Measurements from ENCODE around the gene HNRNPUL1. TPM values are rescaled to one million over a fixed set of nuclear protein-coding genes. Genes with fewer than 3 reads are reported as not detected.
"Not testable (repeated sequence)": the region's sequence is repeated elsewhere in the genome, so short reads cannot be mapped to it uniquely, and the experiment has no call there.

HNRNPUL1 gene
- total RNA-seq, 1 donor from 2014 or later: 62.4 TPM

DNA sequence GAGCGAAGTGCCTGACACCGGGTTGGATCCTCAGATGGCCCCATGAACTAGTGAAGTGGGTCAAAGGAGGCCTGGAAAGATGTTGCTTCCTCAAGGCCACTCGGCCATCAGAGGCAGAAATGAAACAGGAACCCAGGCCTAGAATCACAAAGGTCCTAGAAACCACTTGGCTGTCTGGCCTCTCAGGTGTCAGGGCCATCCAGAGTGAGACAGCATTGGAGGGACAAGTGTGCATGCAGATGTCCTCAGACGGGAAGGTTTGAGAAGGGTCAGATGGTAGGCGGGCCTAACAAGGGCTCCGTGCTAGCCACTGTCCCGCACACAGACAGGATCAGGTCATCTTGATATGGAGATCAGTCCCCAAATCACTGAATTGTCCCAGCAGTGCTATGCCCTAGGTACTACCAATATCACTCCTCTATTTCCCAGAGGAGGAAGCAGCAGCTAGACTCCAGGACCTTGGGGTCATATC lies 60.1 kb downstream of the HNRNPUL1 start:
- DNase-seq (ENCODE audit: low spot score) (no peak), ATAC-seq (no peak)

DNA sequence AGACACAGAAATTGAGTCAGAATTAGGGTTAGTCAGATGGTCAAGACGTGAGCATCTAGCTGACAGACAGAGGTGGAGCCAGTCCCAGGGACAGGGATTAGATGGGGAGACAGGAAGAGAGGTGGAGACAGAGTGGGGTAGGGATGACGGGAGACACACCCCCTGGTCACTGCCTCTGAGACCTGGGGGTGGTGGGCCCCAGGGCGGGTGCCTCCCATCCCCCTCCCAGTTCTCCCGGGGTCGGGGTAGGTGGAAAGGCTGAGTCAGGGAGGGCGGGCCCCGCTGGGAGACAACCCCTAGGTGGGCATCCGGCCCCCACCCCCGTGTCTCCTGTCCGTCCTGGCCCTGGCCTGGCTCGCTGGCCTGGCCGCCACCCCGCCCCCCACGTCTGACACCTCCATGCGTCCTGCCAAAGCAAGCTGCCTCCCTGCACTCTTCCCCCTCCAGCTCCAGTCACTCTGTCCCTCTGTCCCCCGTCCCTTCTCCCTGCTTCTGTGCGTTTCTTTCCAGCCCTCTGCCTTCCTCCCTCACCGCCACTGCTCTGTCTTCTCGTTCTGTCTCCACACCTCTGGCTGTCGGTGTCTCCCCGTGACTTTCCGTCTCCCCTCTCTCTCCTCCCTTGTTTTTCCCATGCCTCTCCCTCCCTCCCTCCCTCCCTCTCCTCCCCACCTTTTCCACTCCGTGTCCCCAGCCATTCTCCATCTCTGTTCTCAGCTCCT lies 60.9 kb downstream of the HNRNPUL1 start:
- DNase-seq (ENCODE audit: low spot score): no peak
- peak; percentile 39 for ATAC-seq

DNA sequence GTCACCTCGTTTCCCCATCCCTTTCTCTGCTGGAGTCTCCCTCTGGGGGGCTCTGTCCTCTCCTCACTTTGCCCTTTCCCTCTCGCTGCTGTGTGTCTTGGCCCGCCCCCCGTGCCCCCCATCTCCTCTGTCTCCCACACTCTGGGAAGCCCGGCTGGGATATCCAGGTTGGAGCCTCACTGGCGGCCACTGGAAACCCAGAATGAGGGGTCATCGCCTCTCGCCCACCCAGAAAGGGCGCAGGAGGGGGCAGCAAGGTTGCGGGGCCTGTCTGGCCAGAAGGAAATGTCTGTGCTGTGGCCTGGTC lies 61.4 kb downstream of the HNRNPUL1 start:
- DNase-seq (ENCODE audit: low spot score) (no peak), ATAC-seq (no peak)

DNA sequence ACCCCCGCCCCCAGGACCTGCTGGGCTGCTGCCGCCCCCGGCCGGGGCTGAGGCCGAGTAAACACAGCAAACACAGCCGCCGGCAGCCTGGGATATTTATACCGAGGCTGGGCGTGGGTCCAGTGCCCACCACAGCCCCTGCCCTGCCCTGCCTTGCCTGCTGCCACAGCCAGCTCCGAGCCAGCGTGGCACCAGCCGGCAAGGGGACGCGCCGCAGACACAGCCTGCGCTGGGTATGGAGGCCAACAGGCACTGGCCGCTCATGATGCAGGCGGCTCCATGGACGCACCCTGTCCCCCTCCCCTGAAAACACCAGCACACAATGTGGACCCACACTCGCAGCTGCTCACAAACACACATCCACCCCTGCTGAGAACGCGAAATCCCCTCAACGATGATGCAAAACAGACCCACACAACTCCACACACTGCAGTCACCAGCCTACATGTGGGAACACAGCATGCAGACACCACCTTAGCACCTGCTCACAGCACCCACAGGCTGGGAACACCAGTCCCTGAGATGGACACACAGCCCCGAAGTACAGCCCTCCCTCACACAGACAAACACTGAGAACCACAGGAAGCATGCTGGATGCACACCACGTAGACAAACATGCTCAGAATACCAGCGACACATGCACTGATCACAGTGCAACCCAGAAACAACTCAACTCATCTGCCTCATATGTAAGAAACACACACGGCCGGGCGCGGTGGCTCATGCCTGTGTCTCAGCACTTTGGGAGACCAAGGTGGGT lies 62.0 kb downstream of the HNRNPUL1 start:
- DNase-seq (ENCODE audit: low spot score) (no peak), ATAC-seq (no peak)

DNA sequence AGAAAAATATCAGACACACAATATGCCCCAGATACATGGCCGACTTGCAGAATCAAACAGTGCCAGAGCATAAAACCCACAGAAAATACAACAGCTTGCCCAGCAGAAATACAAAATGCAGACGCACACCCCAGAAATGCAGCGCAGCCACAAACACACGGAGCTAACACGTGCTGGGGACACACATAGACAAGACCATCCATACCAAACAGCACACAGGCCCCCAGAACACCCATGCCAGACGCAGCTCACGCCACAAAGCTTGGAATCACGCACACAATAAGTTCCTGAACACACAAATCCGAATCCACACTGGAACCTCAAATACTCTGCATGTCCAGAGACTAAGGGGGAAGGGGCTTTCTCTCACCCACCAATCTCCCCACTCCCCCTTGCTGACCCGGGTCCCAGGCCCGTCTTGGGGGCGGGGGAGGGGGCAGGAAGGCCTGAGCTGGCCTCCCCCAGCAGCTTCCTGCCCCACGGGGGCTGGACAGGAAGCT lies 63.0 kb downstream of the HNRNPUL1 start:
- ATAC-seq (no peak), DNase-seq (ENCODE audit: low spot score) (no peak)

DNA sequence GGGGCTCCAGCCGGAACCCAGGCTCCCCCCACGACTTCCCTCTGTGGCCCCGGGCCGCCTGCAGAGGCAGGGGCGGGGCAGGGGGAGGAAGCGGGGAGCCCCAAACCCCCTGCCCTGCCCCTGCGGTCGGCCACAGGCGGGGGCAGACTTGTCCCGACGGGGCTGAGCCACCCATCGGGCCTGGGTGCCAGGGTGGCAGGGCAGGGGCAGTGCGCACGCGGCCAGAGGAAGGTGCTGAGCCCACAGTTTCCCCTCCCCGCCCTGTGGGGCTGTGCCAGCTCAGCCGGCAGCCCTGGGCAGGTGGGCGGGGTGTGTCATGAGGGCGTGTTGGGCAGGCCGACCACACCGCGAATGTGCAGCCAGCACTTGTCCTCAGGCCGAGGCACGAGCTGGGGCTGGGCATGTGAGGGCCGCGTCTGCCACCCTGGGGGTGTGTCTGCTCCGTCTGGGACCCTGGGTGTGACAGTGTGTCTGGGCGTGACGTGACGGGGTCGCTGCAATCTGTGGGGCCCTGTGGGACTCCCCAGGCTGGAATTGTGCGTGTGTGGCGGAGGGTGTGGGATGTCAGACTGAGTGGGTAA lies 63.5 kb downstream of the HNRNPUL1 start:
- ATAC-seq (peak; percentile 50), DNase-seq (ENCODE audit: low spot score) (no peak)

DNA sequence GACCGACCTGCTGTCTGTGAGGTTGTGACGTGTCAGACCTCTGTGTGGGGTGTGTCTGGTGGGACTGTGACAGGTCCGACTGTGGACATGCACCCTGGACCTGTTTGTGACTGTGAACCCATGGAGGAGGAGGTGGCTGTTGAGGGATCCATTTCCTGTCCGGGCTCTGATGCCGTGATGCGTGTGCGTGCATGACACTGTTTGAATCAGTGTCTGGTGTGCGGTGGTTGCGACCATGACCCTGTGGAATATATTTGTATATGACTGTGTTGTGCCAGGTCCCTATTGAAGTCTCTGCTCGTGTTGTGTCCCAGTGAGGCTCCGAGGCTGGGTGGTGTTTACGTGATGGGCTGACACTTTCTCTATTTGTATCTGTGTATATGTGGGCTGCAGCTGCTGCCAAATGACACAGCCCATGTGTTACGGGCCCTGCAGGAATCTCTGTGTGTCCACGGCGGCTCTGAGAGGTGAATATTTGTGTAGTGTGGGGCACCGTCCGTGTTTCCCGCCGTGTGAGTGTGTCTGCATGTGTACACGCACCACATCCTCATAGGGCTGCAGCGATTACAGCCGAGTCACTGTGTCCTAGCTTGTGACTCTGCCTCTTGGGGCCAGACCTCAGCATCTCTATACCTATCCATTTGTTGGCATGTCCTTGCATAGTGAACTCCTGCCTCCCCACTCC lies 64.1 kb downstream of the HNRNPUL1 start:
- ATAC-seq: no peak
- no peak for DNase-seq (ENCODE audit: low spot score)

DNA sequence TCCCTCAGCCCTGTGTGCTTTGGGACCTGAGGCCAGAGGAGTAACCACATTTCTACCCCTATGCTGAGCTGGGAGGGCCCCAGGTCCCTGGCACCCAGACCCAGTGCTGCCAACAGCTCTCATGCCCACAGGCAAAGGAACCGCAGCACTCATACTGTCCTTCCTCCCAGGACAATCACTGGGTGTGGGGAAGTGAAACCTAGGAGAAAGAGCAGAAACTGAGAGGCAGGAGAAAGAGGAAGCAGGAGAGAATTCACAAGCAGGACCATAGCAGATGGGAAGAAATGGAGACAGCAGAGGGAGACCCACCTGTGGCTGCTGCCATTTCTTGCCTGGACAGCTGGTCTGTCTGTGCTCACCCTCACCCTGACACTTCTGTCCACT lies 64.7 kb downstream of the HNRNPUL1 start:
- DNase-seq (ENCODE audit: low spot score): no peak
- ATAC-seq: peak; percentile 5

DNA sequence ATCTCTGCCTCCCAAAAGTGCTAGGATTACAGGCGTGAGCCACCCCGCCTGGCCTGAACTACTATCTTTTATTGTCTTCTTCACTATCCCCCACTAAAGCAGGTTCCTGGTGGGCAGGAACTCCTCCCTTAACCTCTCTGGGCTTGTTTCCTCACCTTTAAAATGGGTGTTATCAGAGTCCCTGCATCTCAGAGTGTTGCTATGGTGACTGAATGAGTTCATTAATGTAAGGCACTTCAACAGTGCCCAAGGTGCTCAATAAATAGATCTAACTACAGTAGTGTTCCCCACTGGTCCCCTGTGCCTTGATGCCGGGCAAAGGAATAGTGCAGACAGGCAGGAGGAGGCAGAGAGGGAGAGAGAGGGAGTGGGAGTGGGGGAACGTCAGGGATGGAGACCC lies 66.3 kb downstream of the HNRNPUL1 start:
- DNase-seq (ENCODE audit: low spot score) (no peak), ATAC-seq (no peak)

DNA sequence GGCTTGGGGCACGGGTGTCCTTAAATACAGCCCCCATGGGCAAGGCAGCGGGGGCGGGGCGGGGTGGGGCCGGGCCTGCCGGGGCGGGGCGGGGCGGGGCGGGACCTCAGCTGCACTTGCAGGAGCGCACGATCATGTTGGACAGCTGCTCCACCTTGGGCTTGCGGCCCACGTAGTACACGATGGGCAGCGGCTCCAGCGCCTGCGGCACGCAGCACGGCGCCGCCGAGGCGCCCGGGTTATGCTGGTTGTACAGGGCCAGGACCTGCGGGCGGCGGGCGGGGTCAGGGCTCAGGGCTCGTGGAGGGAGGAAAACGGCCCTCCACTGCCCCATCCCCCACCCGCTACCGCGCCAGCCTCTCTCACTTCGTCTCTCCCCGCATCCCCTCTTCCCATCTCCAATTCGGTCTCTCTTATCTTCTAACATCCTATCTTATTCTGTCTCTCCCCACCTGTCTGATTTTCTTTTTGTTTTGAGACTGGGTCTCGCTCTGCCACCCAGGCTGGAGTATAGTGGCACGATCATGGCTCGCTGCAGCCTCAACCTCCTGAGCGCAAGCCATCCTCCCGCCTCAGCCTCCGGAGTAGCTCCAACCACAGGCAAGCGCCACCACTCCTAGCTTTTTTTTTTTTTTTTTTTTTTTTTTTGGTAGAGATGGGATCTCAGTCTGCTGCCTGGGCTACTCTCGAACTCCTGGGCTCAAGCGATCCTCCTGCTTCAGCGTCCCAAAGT lies 66.9 kb downstream of the HNRNPUL1 start:
- no peak for DNase-seq (ENCODE audit: low spot score)

DNA sequence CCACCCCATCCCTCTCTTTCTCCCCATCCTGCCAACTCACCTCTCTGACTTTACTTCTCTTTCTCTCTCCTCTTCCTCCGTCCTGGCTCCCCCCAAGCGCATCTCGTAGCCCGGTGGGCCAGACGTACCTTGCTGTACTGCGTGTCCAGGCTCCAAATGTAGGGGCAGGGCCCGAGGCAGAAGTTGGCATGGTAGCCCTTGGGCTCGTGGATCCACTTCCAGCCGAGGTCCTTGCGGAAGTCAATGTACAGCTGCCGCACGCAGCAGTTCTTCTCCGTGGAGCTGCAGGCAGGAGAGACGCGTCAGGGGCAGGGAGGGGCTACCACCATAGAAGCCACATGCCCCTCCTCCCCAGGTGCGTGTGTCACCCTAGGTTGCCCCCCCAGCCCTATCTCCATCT lies 67.8 kb downstream of the HNRNPUL1 start:
- DNase-seq (ENCODE audit: low spot score): no peak
- ATAC-seq: no peak

More for the DNA sequence above, 66.9 kb downstream of the HNRNPUL1 start:
- no peak for ATAC-seq

DNA sequence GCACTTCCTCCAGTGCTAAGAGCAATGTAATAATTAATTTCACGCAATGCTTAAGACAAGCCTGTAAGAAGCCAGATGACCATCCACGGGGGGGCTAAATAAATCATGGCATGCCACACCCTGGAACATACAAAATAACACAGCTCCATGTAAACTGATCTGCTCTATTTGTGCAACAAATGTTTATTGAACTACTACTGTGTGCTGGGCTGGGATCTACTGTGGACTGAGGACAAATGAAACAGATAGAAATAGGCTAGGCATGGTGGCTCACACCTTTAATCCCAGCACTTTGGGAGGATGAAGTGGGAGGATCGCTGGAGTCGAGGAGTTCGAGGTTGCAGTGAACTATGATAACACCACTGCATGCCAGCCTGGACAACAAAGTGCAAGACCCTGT lies 68.3 kb downstream of the HNRNPUL1 start:
- DNase-seq (ENCODE audit: low spot score) (no peak), ATAC-seq (no peak)

DNA sequence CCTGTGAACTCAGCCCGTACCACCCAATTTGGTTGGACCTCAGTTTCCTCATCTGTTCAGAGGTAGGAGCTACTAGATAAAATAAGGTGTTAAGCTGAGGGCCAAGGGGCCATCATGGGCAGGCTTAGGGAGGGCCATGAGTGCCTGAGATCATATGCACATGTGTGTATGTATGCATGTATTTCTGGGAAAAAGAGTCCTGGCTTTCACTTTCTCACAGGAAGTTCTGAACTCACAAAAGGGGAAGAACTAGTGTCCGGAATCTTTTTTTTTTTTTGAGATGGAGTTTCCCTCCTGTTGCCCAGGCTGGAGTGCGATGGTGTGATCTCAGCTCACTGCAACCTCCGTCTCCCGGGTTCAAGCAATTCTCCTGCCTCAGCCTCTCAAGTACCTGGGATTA lies 70.6 kb downstream of the HNRNPUL1 start:
- ATAC-seq: no peak

DNA sequence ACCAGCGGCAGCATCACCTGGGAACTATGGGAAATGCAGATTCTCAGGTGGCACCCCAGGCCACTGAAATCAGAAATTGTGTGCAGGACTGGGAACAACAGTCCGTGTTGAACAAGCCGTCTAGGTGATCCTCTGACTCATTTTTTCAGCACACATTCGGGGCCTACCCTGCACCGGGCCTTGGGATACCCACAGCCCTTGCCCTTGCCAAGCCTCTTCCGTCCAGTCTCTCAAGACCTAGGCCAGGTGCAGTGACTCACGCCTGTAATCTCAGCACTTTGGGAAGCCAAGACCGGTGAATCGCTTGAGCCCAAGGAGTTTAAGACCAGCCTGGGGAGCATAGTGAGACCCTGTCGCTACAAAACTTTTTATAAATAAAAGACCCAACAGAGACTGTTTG lies 71.3 kb downstream of the HNRNPUL1 start:
- no peak for DNase-seq (ENCODE audit: low spot score)
- no peak for ATAC-seq

More for the DNA sequence above, 70.6 kb downstream of the HNRNPUL1 start:
- no peak for DNase-seq (ENCODE audit: low spot score)

DNA sequence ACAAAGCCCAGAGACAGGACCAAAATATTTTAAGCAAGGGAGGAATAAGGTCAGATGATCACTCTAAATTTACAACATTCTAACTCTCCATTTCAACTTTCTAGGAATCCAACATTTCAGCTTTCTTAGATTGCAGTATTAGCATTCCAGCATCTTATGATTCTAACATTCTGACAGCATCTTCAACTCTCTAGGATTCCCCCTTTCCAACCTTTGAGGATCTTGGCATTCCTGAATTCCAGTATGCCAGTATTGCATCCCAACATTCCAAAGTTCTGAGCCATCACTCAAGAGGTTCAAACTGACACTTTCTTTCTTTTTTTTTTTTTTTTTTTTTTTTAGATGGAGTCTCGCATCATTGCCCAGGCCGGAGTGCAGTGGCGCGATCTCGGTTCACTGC lies 75.8 kb downstream of the HNRNPUL1 start:
- ATAC-seq: no peak
- no peak for DNase-seq (ENCODE audit: low spot score)

DNA sequence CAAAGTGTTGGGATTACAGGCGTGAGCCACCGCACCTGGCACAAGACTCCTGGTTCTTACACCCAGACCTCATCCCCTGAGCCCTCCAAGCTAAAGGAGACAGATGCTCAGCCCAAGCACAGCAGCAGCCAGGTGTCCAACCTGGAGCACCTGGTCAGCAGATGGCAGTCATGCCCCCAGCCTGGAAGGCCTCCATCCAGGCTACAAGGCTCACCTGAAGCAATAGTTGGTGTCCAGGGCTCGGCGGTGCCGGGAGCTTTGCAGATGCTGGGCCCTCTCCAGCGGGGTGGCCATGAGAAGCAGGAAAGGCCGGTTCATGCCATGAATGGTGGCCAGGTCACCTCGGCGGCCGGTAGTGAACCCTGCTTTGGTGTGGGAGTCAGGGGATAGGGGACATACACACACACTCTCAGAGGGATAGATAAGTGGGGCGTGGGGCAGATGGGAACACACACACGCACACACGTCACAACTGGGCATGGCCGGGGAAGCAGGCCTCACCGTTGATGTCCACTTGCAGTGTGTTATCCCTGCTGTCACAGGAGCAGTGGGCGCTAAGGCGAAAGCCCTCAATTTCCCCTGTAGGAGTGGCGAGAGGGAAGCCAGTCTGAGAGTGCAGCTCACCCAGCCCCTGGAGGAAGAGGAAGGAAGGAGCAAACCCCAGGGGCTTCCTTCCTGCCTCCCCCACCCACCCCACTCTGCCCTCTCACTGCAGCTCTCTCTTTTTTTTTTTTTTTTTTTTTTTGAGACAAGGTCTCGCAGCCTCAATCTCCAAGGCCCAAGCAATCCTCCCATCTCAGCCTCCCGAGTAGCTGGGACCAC lies 77.7 kb downstream of the HNRNPUL1 start:
- peak; percentile 47 for DNase-seq (ENCODE audit: low spot score)
- ATAC-seq: peak; percentile 56

DNA sequence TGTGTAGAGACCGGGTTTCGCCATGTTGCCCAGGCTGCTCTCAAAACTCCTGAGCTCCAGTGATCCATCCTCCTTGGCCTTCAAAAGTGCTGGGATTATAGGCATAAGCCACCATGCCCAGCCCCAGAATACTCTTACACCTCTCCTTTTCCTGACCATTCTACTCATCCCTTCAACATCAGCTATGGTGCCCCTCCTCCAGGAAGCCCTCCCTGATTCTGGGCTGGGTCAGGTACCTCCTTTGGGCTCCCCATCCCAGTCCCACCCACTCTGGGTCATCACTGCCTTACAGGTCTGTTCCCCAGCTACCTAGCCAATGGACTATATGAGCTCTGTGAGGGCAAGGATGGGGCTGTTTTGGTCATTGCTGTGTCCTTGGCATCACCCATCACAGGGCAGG lies 80.0 kb downstream of the HNRNPUL1 start:
- no peak for ATAC-seq
- no peak for DNase-seq (ENCODE audit: low spot score)

DNA sequence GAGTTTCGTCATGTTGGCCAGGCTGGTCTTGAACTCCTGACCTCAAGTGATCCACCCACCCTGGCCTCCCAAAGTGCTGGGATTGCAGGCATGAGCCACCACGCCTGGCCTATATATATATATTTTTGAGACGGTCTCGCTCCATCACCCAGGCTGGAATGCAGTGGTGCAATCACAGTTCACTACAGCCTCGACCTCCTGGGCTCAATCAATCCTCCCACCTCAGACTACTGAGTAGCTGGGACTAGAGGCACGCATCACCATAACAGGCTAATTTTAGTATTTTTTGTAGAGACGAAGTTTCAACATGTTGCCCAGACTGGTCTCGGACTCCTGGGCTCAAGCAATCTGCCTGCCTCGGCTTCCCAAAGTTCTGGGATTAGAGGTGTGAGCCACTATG lies 82.7 kb downstream of the HNRNPUL1 start:
- not testable (repeated sequence) for DNase-seq (ENCODE audit: low spot score); ATAC-seq

DNA sequence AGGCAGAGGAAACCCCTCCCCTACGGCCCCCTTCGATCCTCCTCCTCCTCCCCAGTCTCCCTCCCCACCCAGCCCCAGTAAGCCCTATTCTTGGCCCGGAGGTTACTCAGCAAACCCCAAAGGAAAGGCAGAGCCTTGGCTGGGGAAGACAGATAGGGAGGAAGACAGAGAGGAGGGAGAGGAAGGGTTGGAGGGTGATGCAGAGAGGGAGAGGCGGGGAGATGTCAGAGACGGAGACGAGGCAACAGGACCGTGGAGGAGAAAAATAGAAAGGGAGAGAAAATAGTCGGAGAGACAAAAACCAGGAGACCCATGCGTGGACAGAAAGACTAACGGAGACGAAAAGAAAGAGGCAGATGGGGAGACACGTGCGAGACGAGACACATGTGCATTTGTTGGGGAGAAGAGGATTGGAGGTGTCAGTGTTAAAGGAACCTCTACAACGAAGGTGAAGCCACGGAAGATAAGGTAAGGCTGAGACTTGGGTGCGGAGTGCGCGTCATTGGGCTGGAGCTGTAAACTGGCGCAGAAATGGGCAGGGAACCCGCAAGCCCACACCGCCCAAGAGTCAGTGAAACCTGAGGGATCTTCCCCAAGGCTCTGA lies 86.7 kb downstream of the HNRNPUL1 start:
- DNase-seq (ENCODE audit: low spot score) (no peak), ATAC-seq (no peak)

All from left lobe of liver (tissue), 2 donors.